ENCODE results near the gene ZNF385B.

ZNF385B gene

GRCh38 chr2:179455172-179455524, 406.3 kb downstream of the ZNF385B start:
- no peak for TF ChIP-seq SPI1 (IDR thresholded peaks at IDR 0.05; ENCODE audit: borderline replicate concordance, low read depth)
- TF ChIP-seq GABPA (IDR thresholded peaks at IDR 0.05; ENCODE audit: low read depth): no peak
- TF ChIP-seq CTCF (IDR thresholded peaks at IDR 0.05; ENCODE audit: insufficient read depth, low read length): no peak
- no peak for TF ChIP-seq REST (IDR thresholded peaks at IDR 0.05; ENCODE audit: insufficient replicate concordance, low read depth)
- TF ChIP-seq POLR2AphosphoS5 (IDR thresholded peaks at IDR 0.05; ENCODE audit: low read depth): no peak
- no peak for DNase-seq (ENCODE audit: low read depth in 1 of 2, low spot score in 1 of 2)

GRCh38 chr2:179454443-179455171, 406.8 kb downstream of the ZNF385B start:
- no peak for TF ChIP-seq POLR2AphosphoS5 (IDR thresholded peaks at IDR 0.05; ENCODE audit: low read depth)
- Histone ChIP-seq H3K4me3 (replicated peaks; ENCODE audit: insufficient read depth, low read length) (no peak overlapping the region), H3K27ac (replicated peaks) (no peak overlapping the region), H3K27me3 (ENCODE audit: insufficient read depth, poor library complexity, severe bottlenecking) (no peaks in the 10 kb centered on the region)
- DNase-seq (ENCODE audit: low read depth in 1 of 2, low spot score in 1 of 2): no peak

More at GRCh38 chr2:179455172-179455524, 406.3 kb downstream of the ZNF385B start:
- Histone ChIP-seq H3K4me3 (replicated peaks; ENCODE audit: insufficient read depth, low read length) (no peak overlapping the region), H3K27ac (replicated peaks) (no peak overlapping the region), H3K27me3 (ENCODE audit: insufficient read depth, poor library complexity, severe bottlenecking) (no peaks in the 10 kb centered on the region)

GRCh38 chr2:179449010-179449409, 412.4 kb downstream of the ZNF385B start:
- DNase-seq (ENCODE audit: low read depth in 1 of 2, low spot score in 1 of 2): no peak
- Histone ChIP-seq H3K4me3 (replicated peaks; ENCODE audit: insufficient read depth, low read length) (no peak overlapping the region), H3K27ac (replicated peaks) (no peak overlapping the region), H3K27me3 (ENCODE audit: insufficient read depth, poor library complexity, severe bottlenecking) (no peaks in the 10 kb centered on the region)
- TF ChIP-seq REST (IDR thresholded peaks at IDR 0.05; ENCODE audit: insufficient replicate concordance, low read depth) (no peak), POLR2AphosphoS5 (IDR thresholded peaks at IDR 0.05; ENCODE audit: low read depth) (no peak), SPI1 (IDR thresholded peaks at IDR 0.05; ENCODE audit: borderline replicate concordance, low read depth) (no peak), GABPA (IDR thresholded peaks at IDR 0.05; ENCODE audit: low read depth) (no peak), CTCF (IDR thresholded peaks at IDR 0.05; ENCODE audit: insufficient read depth, low read length) (no peak)

GRCh38 chr2:179447839-179448447, 413.5 kb downstream of the ZNF385B start:
- DNase-seq (ENCODE audit: low read depth in 1 of 2, low spot score in 1 of 2): no peak
- Histone ChIP-seq H3K4me3 (replicated peaks; ENCODE audit: insufficient read depth, low read length) (no peak overlapping the region), H3K27ac (replicated peaks) (no peak overlapping the region), H3K27me3 (ENCODE audit: insufficient read depth, poor library complexity, severe bottlenecking) (no peaks in the 10 kb centered on the region)
- TF ChIP-seq CTCF (IDR thresholded peaks at IDR 0.05; ENCODE audit: insufficient read depth, low read length) (no peak), POLR2AphosphoS5 (IDR thresholded peaks at IDR 0.05; ENCODE audit: low read depth) (no peak), SPI1 (IDR thresholded peaks at IDR 0.05; ENCODE audit: borderline replicate concordance, low read depth) (no peak), REST (IDR thresholded peaks at IDR 0.05; ENCODE audit: insufficient replicate concordance, low read depth) (no peak), GABPA (IDR thresholded peaks at IDR 0.05; ENCODE audit: low read depth) (no peak)
